Breast epithelium (tissue), 3 donors: ENCODE data around the gene ADCY5.

Experiments used
- CTCF ChIP-seq, 3 donors: fragments of 450-650 bp; IDR thresholded peaks; one replicate each; pipeline ENCODE4 v1.5.1; 2016 to 2017; ENCODE audit warnings: antibody characterized with exemption in 3 of 3, mild to moderate bottlenecking in 3 of 3, moderate library complexity in 3 of 3
- POLR2A ChIP-seq: fragments of 450-650 bp; IDR thresholded peaks from one replicate; pipeline ENCODE4 v1.6.1; 2016; ENCODE audit warnings: antibody characterized with exemption, mild to moderate bottlenecking, moderate library complexity
- POLR2AphosphoS5 ChIP-seq, 3 donors: sonication (generic); formaldehyde crosslinking; IDR thresholded peaks; one replicate each; pipeline ENCODE4 v1.6.1; 2017; ENCODE audit warnings: antibody characterized with exemption in 3 of 3

GRCh38 chr3:123369085-123369484, 79.8 kb downstream of the ADCY5 start:
- TF ChIP-seq POLR2AphosphoS5 (IDR thresholded peaks at IDR 0.05) (no peak), POLR2A (no peak), CTCF (IDR thresholded peaks at IDR 0.05) (no peak)
